Measurements from ENCODE around the gene CAMK1. TPM values are rescaled to one million over a fixed set of nuclear protein-coding genes. Genes with fewer than 3 reads are reported as not detected.

The CAMK1 gene
- total RNA-seq, 1 experiment from 2014 or later, result 9.7 TPM

DNA sequence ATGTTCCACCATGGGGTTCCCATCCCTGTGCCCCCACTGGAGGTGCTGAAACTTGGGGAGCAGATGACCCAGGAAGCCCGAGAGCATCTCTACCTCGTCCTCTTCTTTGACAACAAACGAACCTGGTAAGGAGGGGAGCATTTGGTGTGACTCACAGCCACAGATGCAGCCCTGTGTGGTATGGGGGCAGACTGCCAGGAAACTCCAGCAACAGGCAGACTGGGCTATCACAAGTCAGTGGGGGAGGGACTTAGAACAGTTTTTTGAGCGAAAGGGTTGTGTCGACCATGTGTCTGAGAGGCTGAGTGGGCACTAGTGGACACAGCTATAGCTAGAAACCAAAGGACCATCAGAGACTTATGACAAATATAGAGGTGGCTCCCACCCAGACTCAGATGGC, 23.4 kb downstream of the CAMK1 start:
- no peak overlapping the region for H3K27ac ChIP-seq (ENCODE audit: low read length)
- ATAC-seq, result no peak
- TF ChIP-seq SIN3A (IDR thresholded peaks at IDR 0.05; ENCODE audit: borderline replicate concordance, insufficient read depth, low read depth, low read length) (no peak), POLR2AphosphoS5 (IDR thresholded peaks at IDR 0.05; ENCODE audit: low read depth, low read length) (no peak), TCF7L2 (IDR thresholded peaks at IDR 0.05; ENCODE audit: low read depth, low read length) (no peak)
- TF ChIP-seq, protein P1, sequence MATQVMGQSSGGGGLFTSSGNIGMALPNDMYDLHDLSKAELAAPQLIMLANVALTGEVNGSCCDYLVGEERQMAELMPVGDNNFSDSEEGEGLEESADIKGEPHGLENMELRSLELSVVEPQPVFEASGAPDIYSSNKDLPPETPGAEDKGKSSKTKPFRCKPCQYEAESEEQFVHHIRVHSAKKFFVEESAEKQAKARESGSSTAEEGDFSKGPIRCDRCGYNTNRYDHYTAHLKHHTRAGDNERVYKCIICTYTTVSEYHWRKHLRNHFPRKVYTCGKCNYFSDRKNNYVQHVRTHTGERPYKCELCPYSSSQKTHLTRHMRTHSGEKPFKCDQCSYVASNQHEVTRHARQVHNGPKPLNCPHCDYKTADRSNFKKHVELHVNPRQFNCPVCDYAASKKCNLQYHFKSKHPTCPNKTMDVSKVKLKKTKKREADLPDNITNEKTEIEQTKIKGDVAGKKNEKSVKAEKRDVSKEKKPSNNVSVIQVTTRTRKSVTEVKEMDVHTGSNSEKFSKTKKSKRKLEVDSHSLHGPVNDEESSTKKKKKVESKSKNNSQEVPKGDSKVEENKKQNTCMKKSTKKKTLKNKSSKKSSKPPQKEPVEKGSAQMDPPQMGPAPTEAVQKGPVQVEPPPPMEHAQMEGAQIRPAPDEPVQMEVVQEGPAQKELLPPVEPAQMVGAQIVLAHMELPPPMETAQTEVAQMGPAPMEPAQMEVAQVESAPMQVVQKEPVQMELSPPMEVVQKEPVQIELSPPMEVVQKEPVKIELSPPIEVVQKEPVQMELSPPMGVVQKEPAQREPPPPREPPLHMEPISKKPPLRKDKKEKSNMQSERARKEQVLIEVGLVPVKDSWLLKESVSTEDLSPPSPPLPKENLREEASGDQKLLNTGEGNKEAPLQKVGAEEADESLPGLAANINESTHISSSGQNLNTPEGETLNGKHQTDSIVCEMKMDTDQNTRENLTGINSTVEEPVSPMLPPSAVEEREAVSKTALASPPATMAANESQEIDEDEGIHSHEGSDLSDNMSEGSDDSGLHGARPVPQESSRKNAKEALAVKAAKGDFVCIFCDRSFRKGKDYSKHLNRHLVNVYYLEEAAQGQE (IDR thresholded peaks at IDR 0.05; ENCODE audit: insufficient read depth in 1 of 2, low read depth in 2 of 2, low read length in 1 of 2), result no peak
- TF ChIP-seq, protein P2, sequence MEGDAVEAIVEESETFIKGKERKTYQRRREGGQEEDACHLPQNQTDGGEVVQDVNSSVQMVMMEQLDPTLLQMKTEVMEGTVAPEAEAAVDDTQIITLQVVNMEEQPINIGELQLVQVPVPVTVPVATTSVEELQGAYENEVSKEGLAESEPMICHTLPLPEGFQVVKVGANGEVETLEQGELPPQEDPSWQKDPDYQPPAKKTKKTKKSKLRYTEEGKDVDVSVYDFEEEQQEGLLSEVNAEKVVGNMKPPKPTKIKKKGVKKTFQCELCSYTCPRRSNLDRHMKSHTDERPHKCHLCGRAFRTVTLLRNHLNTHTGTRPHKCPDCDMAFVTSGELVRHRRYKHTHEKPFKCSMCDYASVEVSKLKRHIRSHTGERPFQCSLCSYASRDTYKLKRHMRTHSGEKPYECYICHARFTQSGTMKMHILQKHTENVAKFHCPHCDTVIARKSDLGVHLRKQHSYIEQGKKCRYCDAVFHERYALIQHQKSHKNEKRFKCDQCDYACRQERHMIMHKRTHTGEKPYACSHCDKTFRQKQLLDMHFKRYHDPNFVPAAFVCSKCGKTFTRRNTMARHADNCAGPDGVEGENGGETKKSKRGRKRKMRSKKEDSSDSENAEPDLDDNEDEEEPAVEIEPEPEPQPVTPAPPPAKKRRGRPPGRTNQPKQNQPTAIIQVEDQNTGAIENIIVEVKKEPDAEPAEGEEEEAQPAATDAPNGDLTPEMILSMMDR (IDR thresholded peaks at IDR 0.05), result no peak

DNA sequence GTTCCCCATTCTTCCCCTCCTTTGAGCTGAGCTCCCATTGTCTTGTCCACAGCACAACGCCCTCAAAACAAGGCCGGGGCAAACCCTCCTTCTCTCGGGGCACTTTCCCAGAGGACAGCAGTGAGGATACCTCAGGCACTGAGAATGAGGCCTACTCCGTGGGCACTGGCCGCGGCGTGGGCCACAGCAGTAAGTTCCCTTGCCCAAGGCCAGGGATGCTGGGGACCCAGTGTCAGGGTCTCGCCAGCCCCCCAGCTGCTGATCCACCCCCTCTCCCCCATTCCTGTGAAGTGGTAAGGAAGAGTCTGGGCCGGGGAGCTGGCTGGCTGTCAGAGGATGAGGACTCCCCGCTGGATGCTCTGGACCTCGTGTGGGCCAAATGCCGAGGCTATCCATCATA, 24.2 kb downstream of the CAMK1 start:
- Histone ChIP-seq H3K27me3 (ENCODE audit: control insufficient read depth, insufficient read depth, low read length) (no peaks in the 10 kb centered on the region), H3K36me3 (ENCODE audit: control insufficient read depth, insufficient read depth, low read length) (peaks cover 7% of the 10 kb centered on the region)

More for the DNA sequence above, 23.4 kb downstream of the CAMK1 start:
- Histone ChIP-seq H3K27me3 (ENCODE audit: control insufficient read depth, insufficient read depth, low read length) (no peaks in the 10 kb centered on the region), H3K4me3 (ENCODE audit: low read depth in 2 of 2, low read length in 2 of 2) (no peak overlapping the region), H3K36me3 (ENCODE audit: control insufficient read depth, insufficient read depth, low read length) (peaks cover 4% of the 10 kb centered on the region), H3K9me3 (ENCODE audit: control insufficient read depth, insufficient read depth, low read depth, low read length) (no peaks in the 10 kb centered on the region), H3K4me1 (ENCODE audit: control insufficient read depth, insufficient read depth, low read length) (peaks cover 7% of the 10 kb centered on the region; the same call in 1 of the 2 replicates)
- in situ Hi-C loops (cut with HindIII; ENCODE audit: low pct_unique_long_range_greater_than_20kb, low sequenced_read_pairs) (no loop called here), intact Hi-C loops (cut with micrococcal nuclease; ENCODE audit: unreplicated experiment) (no loop called here)
- ChIA-PET POLR2A (no interaction called here), CTCF (no interaction called here)
- BruUV-seq (replicated peaks), result no TSS peak
- no peak for DNase-seq (ENCODE audit: low read depth, low spot score)

More for the DNA sequence above, 24.2 kb downstream of the CAMK1 start:
- ATAC-seq (no peak), DNase-seq (ENCODE audit: low read depth, low spot score) (no peak)
- BruUV-seq (replicated peaks), result no TSS peak
- no peaks in the 10 kb centered on the region for H3K9me3 ChIP-seq (ENCODE audit: control insufficient read depth, insufficient read depth, low read depth, low read length)
- ChIA-PET POLR2A (no interaction called here), CTCF (no interaction called here)
- intact Hi-C loops (cut with micrococcal nuclease; ENCODE audit: unreplicated experiment) (no loop called here), in situ Hi-C loops (cut with HindIII; ENCODE audit: low pct_unique_long_range_greater_than_20kb, low sequenced_read_pairs) (no loop called here)
- no peak for TF ChIP-seq SIN3A (IDR thresholded peaks at IDR 0.05; ENCODE audit: borderline replicate concordance, insufficient read depth, low read depth, low read length)
- TF ChIP-seq, protein P1 (IDR thresholded peaks at IDR 0.05; ENCODE audit: insufficient read depth in 1 of 2, low read depth in 2 of 2, low read length in 1 of 2), result no peak
- TF ChIP-seq POLR2AphosphoS5 (IDR thresholded peaks at IDR 0.05; ENCODE audit: low read depth, low read length), result no peak
- TF ChIP-seq, protein P2 (IDR thresholded peaks at IDR 0.05), result no peak
- TF ChIP-seq TCF7L2 (IDR thresholded peaks at IDR 0.05; ENCODE audit: low read depth, low read length), result no peak
- H3K4me1 ChIP-seq (ENCODE audit: control insufficient read depth, insufficient read depth, low read length), result no peaks in the 10 kb centered on the region
- H3K4me3 ChIP-seq (ENCODE audit: low read depth in 2 of 2, low read length in 2 of 2), result no peak overlapping the region
- no peak overlapping the region for H3K27ac ChIP-seq (ENCODE audit: low read length)

Measured in Panc1 (cell line).